Large intestine (tissue), 3 donors: ENCODE measurements around the gene ARMC8. TPM values are rescaled to one million over a fixed set of nuclear protein-coding genes. Genes with fewer than 3 reads are reported as not detected.

Experiments used
- DNase-seq, 2 donors: peaks; one replicate each; pipeline versions ENCODE4 v3.0.0 to v3.0.0-alpha.2; 2013
- H3K27ac ChIP-seq: one replicate; pipeline ENCODE4 v1.5.1; 2013; ENCODE audit warnings: low read length
- H3K27me3 ChIP-seq: 2 replicates; pipeline ENCODE4 v1.6.1; 2013; ENCODE audit warnings: low read length; ENCODE audit not compliant: control insufficient read depth, insufficient read depth
- H3K36me3 ChIP-seq: 2 replicates; pipeline ENCODE4 v1.6.1; 2013; ENCODE audit warnings: low read length; ENCODE audit not compliant: control insufficient read depth, insufficient read depth
- H3K4me1 ChIP-seq: one replicate; pipeline ENCODE4 v1.6.1; 2013; ENCODE audit warnings: low read length; ENCODE audit not compliant: control insufficient read depth, insufficient read depth
- H3K4me3 ChIP-seq: one replicate; pipeline ENCODE4 v1.5.1; 2013; ENCODE audit warnings: low read length
- H3K9me3 ChIP-seq: one replicate; pipeline ENCODE4 v1.6.1; 2013; ENCODE audit warnings: mild to moderate bottlenecking, low read depth, low read length, moderate library complexity; ENCODE audit not compliant: control insufficient read depth
- WGBS: methylation state at CpG from one replicate; pipeline ENCODE4 v1.1.5; 2013; ENCODE audit warnings: low lambda C conversion rate; ENCODE audit not compliant: insufficient coverage; 5-methylcytosine and 5-hydroxymethylcytosine counted together
- polyA plus RNA-seq: library from polyadenylated mRNA; unstranded; fragments of 120-200 nt; gene quantifications from one replicate; pipeline ENCODE4 v1.2.1, GENCODE V29; 2013

Gene ARMC8
- polyA plus RNA-seq, 1 donor, result 30.6 TPM

- Histone ChIP-seq H3K4me3 (no peak overlapping the region), H3K9me3 (no peaks in the 10 kb centered on the region), H3K36me3 (peaks cover under 1% of the 10 kb centered on the region), H3K4me1 (peaks cover 5% of the 10 kb centered on the region), H3K27me3 (no peaks in the 10 kb centered on the region), H3K27ac (peak overlapping the region; percentile 51)
- peak; percentile 24 to 61 for DNase-seq
- WGBS, result 40% methylated on average over 1 of the region's 1 CpG
Observed at GRCh38 chr3:138197524-138197923, 10.4 kb downstream of the ARMC8 start.

GRCh38 chr3:138199851-138200250 lies 12.8 kb downstream of the ARMC8 start:
- no peak overlapping the region for H3K27ac ChIP-seq
- no peak overlapping the region for H3K4me3 ChIP-seq
- no peaks in the 10 kb centered on the region for H3K9me3 ChIP-seq
- WGBS, result 86% methylated on average over 1 of the region's 2 CpGs
- H3K27me3 ChIP-seq, result no peaks in the 10 kb centered on the region
- H3K4me1 ChIP-seq, result peaks cover 5% of the 10 kb centered on the region
- no peak for DNase-seq
- H3K36me3 ChIP-seq, result peaks cover 4% of the 10 kb centered on the region

GRCh38 chr3:138200424-138200823 lies 13.3 kb downstream of the ARMC8 start:
- no peaks in the 10 kb centered on the region for H3K9me3 ChIP-seq
- H3K36me3 ChIP-seq, result peaks cover 6% of the 10 kb centered on the region
- no peak overlapping the region for H3K4me3 ChIP-seq
- H3K4me1 ChIP-seq, result peaks cover 5% of the 10 kb centered on the region
- no peak overlapping the region for H3K27ac ChIP-seq
- no CpG with 5 or more reads among the region's 1 CpG for WGBS
- DNase-seq, result no peak
- H3K27me3 ChIP-seq, result no peaks in the 10 kb centered on the region

GRCh38 chr3:138202945-138203701 lies 16.0 kb downstream of the ARMC8 start:
- Histone ChIP-seq H3K4me1 (no peaks in the 10 kb centered on the region), H3K4me3 (no peak overlapping the region), H3K36me3 (peaks cover 8% of the 10 kb centered on the region), H3K27me3 (no peaks in the 10 kb centered on the region), H3K27ac (no peak overlapping the region), H3K9me3 (no peaks in the 10 kb centered on the region)
- no peak for DNase-seq
- WGBS, result no CpG with 5 or more reads among the region's 3 CpGs

GRCh38 chr3:138203938-138204337 lies 16.8 kb downstream of the ARMC8 start:
- 94% methylated on average over 2 of the region's 4 CpGs for WGBS
- H3K4me3 ChIP-seq, result no peak overlapping the region
- no peaks in the 10 kb centered on the region for H3K27me3 ChIP-seq
- H3K36me3 ChIP-seq, result peaks cover 8% of the 10 kb centered on the region
- DNase-seq, result no peak
- H3K9me3 ChIP-seq, result no peaks in the 10 kb centered on the region
- H3K27ac ChIP-seq, result no peak overlapping the region
- H3K4me1 ChIP-seq, result no peaks in the 10 kb centered on the region

- Histone ChIP-seq H3K4me1 (no peaks in the 10 kb centered on the region), H3K9me3 (no peaks in the 10 kb centered on the region), H3K27me3 (no peaks in the 10 kb centered on the region), H3K4me3 (no peak overlapping the region), H3K27ac (no peak overlapping the region), H3K36me3 (peaks cover 10% of the 10 kb centered on the region)
- no peak for DNase-seq
- WGBS, result 50% methylated on average over 2 of the region's 5 CpGs
Observed at GRCh38 chr3:138205527-138205926, 18.4 kb downstream of the ARMC8 start.

- Histone ChIP-seq H3K4me1 (no peaks in the 10 kb centered on the region), H3K27ac (no peak overlapping the region), H3K4me3 (no peak overlapping the region), H3K36me3 (peaks cover 12% of the 10 kb centered on the region), H3K27me3 (no peaks in the 10 kb centered on the region), H3K9me3 (no peaks in the 10 kb centered on the region)
- WGBS, result no CpG with 5 or more reads among the region's 2 CpGs
- DNase-seq, result no peak
Observed at GRCh38 chr3:138206196-138206595, 19.1 kb downstream of the ARMC8 start.

GRCh38 chr3:138210528-138210927 lies 23.4 kb downstream of the ARMC8 start:
- no peak overlapping the region for H3K4me3 ChIP-seq
- H3K36me3 ChIP-seq, result peaks cover 8% of the 10 kb centered on the region
- no peaks in the 10 kb centered on the region for H3K27me3 ChIP-seq
- H3K27ac ChIP-seq, result no peak overlapping the region
- no peak for DNase-seq
- H3K9me3 ChIP-seq, result no peaks in the 10 kb centered on the region
- no peaks in the 10 kb centered on the region for H3K4me1 ChIP-seq
- 100% methylated on average over 1 of the region's 3 CpGs for WGBS

- no peaks in the 10 kb centered on the region for H3K9me3 ChIP-seq
- H3K4me3 ChIP-seq, result no peak overlapping the region
- H3K27ac ChIP-seq, result no peak overlapping the region
- no peaks in the 10 kb centered on the region for H3K4me1 ChIP-seq
- 100% methylated on average over 3 of the region's 7 CpGs for WGBS
- peaks cover 8% of the 10 kb centered on the region for H3K36me3 ChIP-seq
- no peak for DNase-seq
- H3K27me3 ChIP-seq, result no peaks in the 10 kb centered on the region
Observed at GRCh38 chr3:138213398-138214085, 26.4 kb downstream of the ARMC8 start.

- Histone ChIP-seq H3K4me1 (no peaks in the 10 kb centered on the region), H3K27me3 (no peaks in the 10 kb centered on the region), H3K36me3 (peaks cover 13% of the 10 kb centered on the region), H3K27ac (no peak overlapping the region), H3K9me3 (no peaks in the 10 kb centered on the region), H3K4me3 (no peak overlapping the region)
- no CpG with 5 or more reads among the region's 1 CpG for WGBS
- DNase-seq, result no peak
Observed at GRCh38 chr3:138219255-138219654, 32.2 kb downstream of the ARMC8 start.
